HG02870 (cell line): ENCODE data around the gene CYB5R3.

Experiments used
- ATAC-seq: cut with Tn5 transposase; IDR thresholded peaks from one replicate; pipeline ENCODE4 v1.9.1; 2021; ENCODE audit warnings: mild to moderate bottlenecking, moderate library complexity; ENCODE audit not compliant: unreplicated experiment

Gene CYB5R3

DNA sequence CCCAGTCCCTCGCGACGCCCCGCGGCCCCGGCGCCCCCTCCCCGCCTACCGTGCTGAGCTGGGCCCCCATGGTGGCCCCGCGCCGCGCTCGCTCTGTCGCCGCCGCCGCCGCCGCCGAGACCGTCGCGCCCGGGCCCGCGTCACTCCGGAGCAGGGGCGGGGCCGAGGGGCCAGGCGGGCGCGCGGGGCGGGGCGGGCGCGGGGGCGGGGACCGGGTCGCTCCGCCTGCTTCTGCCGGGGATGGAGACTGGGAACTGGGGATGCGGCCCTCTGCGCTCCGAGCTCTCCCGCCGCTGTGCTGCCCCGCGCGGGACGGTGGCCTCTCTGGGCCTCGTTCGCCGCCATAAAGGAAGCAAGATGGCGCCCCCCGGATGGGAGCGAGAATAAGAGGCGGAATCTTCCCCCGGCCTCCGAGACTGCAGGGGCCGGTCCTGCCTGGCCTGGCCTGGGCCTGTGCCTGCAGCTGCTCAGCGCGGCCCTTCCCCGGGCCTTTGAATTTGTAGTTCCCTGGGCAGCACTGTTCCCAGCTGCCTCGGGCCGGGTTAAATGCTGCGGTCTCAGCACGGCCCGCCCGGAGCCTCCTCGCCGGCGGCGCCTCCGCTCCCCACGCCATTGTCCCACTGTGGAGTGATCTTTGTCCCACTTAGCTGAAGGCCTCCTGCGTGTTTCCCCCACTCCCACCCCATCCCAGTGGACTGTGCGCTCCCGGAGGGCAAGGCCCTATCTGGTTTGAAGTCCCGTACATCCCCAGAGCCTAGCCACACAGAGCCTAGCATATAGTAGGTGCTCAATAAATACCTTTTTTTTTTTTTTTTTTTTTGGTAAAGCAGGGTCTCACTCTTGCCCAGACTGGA is at the start of gene CYB5R3:
Gene CYB5R3 (minus strand): TSS at position 147 of the 854 bp plus-strand sequence. CDS start 77 bp downstream, at position 70.
- peak; percentile 69 for ATAC-seq

DNA sequence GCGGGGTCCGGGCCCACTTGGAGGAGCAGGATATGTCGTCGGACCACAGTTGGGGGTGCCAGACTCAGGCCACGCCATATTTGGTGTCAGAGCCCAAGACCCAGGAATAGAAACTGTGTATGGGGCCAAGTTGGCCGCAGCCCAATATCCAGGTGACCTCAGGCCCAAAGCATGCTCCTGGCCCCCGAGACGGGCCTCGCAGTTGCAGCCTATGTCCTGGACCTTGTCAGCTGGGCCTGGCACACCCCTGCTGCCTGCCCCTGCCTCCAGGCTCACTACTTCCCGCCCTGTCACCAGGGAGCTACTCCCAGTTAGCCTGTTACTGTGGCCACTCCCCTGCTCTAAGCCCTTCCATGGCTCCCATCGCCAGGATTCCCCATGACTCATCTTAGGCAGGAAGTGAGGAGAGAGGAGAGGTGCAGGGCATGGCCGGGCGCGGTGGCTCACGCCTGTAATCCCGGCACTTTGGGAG is 48.4 kb upstream of the CYB5R3 start:
- ATAC-seq = no peak

GRCh38 chr22:42696331-42696967 is 47.3 kb upstream of the CYB5R3 start:
- ATAC-seq = no peak

DNA sequence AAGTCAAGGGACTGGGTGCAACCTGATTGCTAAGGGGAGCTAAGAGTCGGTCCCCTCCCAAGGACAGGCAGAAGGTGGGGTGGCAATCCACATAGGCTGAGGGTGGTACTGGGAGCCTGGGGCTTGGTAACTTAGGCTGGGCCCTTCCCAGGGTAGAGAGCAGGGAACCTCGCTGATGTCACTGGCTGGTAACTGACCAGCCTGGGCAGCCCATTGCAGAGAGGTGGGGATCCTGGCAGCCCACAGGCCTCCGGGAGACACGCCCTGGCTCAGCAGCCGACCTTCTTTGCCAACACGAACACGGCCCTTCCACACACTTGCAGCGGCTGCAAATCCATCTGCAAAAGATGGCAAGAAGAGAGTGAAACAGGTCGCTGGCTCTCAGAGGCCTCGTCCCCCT is 46.1 kb upstream of the CYB5R3 start:
- no peak for ATAC-seq

DNA sequence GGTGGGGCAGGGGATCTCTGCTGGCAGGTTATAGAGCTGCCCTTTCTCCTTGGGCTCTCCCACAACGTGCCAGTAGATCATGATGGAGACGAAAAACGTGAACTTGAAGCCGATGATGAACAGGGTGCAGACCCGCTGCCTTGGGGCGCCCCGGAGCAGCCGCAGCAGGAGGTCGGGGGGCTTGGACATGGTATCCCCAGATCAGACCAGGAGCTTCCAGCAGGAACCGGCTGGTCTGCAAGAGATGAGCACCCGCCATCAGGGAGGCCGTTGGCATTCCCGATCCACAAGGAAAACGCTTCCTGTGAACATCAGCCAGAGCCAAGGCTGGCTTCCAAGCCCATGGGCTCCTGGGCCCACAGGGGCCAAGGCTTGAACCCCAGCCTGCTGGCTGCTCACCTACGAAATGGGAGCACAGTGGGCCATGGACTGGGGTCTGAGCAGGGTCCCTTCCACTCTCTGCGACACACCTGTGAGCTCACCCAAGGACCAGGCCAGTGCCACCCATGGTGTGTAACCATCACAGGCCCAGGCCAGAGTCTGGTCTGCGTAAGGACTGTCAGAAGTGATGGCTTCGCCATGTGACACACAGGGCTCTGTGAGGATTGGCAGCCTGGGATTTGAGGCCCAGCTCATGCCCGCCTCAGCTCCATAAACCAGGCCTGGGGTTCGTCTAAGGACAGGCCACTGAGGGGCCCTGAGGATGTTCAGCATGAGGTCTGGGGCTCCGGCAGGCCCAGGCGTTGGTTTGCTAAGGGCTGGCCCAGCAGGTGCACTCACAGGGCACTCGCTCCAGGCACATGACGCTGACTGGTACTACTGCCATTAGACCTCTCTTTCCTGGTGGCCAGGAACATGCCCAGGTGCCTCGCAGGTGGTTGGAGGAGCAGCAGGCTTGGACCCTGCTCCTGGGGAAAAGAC is 44.8 kb upstream of the CYB5R3 start:
- ATAC-seq = no peak

DNA sequence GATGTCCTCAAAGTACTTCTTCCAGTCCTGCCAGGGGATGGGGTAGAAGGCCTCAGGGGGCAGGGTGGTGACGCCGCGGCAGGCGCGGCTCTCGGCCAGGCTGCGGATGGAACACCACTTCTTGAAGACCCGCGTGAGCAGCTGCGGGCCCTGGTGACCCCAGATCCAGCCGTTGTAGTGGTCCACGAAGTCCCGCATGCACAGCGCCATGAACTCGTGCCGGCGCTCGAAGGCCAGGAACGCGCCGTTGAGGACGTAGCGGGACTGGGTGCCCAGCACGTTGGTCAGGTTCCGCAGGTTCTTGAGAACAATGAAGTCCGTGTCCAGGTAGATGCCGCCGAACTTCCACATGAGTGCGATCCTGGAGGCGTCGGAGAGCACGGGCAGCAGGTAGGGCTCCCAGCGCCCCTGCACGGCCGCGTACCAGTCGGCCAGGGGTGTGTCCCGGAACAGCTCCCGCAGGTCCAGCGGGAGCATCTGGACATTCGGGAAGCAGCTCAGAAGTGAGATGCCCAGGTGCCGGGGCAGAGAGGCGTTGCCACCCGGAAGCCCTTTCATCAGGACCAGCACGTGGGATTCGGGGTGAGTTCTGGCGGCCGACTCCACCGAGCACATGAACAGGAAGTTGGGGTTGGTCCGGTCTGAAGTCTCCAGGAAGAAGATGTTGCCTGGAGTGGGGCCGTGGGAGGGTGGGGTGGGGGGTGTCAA is 44.0 kb upstream of the CYB5R3 start:
- ATAC-seq = no peak

GRCh38 chr22:42692239-42693054 is 43.3 kb upstream of the CYB5R3 start:
- no peak for ATAC-seq

- no peak for ATAC-seq
Observed at GRCh38 chr22:42691440-42691839, 42.2 kb upstream of the CYB5R3 start.

DNA sequence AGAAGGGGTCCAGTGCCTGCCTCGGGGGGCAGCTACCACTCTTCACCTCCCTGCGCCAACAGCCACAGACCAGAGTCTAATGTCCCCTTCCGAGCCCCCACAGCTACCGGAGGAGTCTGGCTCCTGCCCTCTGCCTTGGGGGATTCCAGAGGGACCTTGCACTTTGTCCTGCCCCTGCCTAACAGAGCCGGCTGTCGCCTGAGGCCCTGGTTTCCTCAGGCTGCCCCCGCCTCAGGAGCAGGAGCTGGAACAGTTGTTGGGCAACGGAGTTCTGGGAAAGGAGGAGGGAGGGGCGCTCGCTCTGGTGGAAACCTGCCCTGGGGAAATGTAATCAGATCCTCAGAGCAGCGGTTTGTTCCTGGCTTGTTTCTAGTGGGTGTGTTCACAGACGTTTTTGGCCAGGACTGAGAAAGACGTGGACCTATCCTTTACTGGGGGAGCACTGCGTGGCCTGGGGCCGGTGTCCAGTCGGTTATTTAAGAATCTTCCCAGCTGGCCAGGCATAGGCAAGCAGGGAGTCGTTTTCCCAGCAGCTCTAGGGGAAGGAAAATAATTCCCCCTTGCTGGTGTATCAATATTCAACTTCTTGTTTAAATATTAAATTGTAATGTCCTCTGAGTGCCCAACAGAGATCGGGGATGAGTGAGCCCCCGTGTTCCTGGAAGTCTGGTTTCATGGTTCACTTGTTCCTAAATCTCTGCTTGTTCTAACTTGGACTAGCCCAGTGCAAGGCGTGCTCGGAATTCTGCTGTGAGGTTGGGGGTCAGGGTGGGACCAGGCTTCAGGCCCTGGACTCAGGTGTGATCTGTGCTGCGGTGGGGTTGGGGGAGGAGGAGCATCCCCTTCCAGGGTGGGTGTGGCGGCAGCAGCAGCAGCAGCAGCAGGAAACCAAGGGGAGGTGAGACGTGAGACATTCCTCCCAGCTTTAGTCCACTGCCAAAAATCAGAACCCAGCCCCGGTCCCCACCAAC is 39.3 kb upstream of the CYB5R3 start:
- no peak for ATAC-seq

- ATAC-seq = no peak
Observed at GRCh38 chr22:42686756-42687491, 37.7 kb upstream of the CYB5R3 start.

DNA sequence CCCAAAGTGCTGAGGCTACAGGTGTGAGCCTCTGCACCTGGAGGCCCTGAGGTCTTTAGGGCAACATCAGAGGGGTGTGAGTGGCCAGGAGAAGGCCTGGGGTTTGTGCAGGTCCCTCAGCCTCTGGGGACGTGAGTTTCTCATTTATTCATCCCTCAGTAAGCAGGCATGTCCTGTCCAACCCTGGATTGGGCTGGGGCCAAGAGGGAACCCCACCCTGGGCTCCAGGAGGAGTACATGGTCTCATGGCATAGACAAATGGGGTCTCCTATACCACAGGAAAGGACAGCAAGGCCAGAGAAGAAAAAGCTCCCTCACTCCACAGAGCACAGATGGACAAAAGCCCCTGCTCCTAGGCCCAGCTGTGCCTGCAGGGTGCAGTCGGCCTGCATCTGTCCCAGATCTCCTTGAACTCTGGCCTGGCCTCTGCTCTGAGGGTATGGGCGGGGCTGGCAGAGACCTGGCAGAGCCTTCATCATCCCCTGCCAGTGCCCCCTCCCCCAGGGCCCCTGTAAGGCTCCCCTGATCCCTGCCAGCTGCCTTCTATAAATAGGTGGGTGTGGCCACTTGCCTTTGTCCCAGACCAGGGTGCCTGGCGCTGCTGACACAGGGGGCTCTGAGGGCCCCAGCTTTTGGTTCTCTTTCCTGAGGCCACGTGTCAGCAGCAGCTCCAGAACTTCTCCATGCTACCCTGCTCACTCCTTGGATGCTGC is 36.9 kb upstream of the CYB5R3 start:
- ATAC-seq = no peak

DNA sequence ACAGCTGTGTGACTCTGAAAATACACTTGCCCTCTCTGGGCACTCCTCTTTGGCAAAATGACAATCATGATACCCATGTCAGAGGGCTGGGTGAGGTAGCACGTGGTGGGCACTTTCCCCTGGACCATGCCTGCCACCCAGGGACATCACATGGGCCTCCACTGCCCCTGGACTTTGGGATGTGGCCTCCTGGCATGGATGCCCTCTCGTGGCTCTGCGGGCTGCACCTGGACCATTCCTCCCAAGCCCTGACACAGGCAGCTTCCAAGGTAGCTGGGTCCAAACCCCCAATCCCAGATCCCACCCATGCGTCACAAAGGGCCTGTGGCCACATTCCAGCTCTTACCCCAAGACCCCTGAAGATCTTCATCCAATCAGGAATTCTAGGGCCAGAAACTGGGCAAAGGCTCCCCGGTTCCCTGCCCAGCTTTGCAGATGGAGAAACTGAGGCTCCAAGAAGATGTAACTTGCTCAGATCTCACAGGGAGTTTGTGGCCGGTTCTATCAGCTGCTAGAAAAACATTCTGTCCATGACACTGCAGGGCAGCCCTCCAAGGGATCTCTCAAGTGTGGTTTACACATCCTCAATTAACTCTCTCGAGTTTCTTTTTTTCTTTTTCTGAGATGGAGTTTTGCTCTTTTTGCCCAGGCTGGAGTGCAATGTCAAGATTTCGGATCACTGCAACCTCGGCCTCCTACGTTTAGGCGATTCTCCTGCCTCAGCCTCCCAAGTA is 35.4 kb upstream of the CYB5R3 start:
- ATAC-seq = no peak

DNA sequence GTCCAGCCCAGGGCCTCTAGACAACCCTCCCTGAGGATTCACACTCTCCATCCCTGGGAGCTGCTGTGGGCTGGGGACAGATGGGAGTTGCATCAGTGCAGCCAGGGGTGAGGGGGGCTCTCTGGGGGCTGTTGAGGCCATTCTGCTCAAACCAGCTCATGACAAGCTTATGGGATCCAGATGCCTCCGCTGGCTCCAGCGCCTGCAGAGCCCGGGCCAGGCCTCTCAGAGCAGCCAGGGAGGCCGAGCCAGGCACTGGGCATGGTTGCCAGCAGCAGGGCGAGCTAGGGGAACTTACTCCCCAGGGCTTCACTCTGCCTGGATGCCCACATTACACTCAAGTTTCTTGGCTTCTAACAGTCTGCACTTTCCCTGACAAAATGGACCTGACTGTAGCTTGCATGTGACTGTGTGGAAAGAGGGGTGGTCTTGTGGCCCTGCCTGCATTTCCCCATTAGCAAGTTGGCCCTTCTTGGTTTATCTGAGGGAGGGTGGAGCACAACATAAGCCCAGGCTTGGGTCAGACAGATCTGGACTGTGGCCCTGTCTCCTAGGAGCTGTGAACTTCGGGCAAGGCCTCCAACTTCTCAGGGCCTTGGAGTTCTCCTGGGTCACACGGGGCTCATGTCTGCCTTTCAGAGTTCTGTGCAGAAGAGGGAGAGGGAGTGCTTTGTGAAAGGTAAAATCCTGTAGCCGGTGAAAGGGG is 34.5 kb upstream of the CYB5R3 start:
- no peak for ATAC-seq

DNA sequence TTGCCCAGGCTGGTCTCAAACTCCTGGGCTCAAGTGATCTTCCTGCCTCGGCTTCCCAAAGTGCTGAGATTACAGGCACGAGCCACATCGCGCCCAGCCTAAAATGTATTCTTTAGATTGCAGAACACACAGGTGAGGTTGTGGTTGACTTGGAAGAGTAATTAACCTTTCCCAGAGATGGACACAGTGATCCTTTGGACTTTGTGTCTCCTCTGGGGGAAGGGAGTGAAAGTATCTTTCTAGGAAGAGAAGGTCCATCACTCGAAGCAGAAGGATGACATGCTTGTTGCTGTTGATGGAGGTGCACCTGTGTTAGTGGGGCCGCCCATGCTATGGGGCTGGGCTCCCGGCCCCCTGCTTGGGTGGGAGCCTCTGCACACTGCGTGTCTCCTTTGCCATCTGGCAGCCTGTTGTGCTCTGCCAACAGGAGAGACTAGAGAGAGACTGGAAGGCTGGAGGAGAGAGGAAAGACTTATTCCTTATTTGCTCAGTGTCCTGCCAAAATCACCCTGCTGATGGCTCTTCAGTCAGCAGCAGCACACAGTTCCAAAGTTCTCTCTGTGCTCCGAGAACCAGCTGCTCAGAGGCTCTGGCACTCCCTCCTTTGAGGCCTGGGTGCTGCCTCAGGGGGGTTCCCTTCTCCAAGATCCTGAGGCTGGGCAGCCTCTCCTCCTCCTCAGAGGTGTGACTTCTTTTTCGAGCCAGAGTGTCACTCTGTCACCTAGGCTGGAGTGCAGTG is 33.1 kb upstream of the CYB5R3 start:
- no peak for ATAC-seq

DNA sequence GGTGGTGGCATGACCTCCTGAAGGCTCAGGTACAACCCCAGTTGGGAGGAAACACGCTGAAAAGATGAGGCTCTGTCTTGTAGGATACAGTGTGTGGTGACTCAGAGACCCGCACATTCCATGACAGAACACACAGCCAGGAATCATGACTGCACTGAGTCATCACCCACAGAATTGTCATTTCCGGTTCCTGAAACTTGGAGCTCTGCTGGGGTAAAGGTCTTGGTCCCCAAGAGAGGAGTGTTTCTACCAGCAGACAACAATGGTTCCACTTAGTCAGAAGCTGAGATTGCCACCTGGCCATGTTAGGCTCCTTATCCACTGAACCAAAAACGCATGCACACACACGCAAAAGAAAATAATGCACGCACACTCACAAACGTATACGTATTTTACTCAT is 31.5 kb upstream of the CYB5R3 start:
- no peak for ATAC-seq
